ENCODE measurements around the gene AVPR2.

AVPR2 gene

GRCh38 chrX:153871451-153871850, 33.0 kb upstream of the AVPR2 start:
- DNase-seq (ENCODE audit: low spot score): no peak

- DNase-seq (ENCODE audit: low spot score): no peak
These were observed 32.3 kb upstream of the AVPR2 start for GRCh38 chrX:153871946-153872878.

DNA sequence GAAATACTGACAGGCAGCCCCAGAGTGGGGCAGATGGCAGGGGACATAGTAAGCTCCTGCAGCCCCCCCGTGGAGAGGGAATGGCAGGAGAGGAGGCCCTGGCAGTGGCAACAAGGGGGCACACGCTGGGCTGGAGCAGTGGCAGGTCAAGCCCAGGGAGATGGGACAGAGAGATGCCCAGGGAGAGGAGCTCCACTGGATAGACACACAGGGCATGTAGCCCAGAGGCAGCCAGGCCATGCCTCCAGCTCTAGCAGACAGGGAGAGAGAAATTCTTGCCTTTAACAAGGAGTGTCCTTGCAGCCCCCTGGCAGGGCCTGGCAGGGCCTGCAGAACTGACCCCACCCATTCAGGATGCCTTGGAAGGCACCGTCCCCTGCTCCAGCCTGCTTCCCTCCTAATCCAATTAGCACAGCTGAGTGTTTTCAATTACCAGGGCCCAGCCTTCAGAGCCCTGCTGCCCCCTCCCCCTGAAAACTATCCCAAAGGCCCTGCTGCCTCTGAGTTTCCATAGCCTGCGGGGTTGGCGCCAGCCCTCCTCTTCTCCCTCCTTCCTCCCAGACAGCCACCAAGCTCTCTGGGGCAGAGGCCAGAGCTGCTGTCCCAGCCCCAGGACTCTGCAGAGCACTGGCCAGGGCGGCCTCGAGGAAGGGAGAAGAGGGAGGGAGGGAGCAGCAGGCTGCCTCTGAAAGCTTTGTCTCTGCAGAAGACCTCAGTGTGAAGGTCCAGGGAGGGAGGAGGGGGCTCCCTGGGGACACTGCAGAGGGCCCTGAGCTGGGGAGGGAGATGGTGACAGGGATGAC, 31.0 kb upstream of the AVPR2 start:
- no peak for DNase-seq (ENCODE audit: low spot score)

GRCh38 chrX:153874085-153874365, 30.4 kb upstream of the AVPR2 start:
- DNase-seq (ENCODE audit: low spot score): no peak

DNA sequence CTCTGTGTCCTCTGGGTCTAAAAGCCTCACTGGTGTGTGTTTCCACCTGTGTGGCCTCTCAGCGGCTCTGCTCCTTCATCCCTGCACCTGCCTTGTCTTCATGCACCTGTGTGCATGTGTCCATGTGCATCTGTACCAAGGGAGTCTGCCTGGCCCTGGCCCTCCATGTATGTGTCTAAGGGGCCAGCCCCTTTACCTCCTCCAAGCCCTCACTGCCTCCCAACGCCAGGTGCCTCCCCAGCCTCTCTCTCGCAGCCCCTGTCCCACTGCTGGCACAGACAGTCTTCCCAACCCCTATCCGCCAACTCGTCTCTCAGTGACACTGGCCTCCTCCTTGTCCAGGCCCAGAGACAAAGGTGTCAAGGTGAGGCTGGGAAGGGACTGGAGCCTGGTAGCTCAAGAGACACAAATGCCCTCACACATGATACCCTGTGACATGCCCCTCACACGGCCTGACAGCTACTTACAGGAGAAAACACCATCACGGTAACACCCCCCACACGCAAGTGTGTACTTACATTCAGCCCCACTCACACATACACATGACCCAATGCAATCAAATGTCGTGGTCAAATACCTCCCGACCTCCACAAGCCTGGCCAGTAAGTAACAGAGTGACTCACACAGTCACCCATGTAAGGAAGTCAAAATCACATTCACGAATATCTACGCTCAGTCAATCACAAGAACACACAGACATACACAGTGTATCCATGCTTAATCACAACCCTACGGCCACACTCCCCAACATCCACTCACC, 29.9 kb upstream of the AVPR2 start:
- DNase-seq (ENCODE audit: low spot score): no peak

GRCh38 chrX:153875391-153876111, 28.9 kb upstream of the AVPR2 start:
- DNase-seq (ENCODE audit: low spot score): peak; percentile 24

DNA sequence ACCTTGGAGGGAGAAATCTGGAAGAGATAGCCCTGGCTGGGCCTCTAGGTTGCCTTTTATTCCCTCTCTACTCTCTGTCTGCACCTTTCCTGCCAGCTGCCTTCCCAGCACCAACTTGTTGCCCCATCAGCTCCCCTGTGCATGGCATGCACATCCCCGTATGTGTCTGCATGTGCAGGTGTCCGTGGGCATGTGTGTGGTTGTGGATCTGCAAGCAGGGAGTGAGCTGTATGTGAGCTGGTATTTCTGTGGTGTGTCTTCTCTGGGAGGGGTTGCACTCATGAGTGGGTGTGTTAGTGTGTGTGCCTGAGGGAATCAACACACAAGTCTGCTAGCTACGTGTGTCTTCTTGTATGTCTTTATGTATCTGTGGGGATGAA, 28.4 kb upstream of the AVPR2 start:
- no peak for DNase-seq (ENCODE audit: low spot score)

GRCh38 chrX:153877571-153878261, 26.8 kb upstream of the AVPR2 start:
- DNase-seq (ENCODE audit: low spot score): no peak

DNA sequence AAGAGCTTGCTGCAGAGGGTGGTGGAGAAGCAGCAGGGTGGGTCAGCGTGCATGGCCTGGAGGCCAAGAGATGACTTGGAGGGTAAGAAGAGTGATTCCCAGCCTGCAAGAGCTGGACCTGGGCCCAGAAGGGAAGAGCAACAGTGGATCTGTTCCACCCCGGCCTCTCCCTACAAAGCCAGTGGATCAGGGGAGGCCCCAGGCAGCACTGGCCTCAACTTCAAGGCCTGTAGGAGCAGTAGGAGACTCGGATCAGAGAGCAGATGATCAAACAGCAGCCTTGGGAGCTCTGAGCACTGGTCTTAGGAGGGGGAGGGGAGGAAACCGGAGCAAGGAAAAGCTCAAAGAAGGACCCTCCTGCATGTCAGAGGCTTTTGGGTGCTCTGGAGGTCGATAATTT, 26.1 kb upstream of the AVPR2 start:
- no peak for DNase-seq (ENCODE audit: low spot score)

DNA sequence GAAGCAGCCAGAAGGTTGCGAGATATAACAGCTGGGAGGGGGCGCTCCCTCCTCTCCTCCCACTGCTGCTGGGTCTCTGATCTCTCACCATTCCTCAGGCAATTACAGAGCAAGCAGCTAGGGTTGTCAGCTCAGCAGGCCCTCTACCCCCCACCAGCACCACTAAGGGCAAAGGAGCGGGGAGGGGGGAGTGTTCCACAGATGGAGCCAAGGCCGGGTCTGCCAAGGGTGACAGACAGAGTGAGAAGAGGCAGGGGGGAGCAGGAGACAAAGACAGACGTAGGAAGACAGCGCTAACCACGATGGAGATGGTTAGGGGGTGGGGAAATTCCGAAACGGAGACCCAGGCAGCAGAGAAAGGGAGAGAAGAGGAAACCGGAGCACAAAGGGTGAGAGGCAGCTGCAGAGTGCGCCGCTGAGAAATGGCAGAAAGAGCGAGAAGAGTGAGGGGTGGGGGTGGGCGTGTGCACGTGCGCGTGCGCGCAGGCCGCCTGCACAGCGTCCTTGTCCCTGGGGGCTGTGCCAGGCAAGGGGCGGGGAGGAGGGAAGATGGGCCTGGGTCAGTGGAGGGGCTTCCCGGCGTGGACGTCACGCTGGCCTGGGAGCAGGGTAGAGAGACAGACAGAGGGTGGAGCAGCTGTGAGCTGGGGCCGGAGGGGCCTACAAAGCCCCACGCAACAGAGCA, 25.4 kb upstream of the AVPR2 start:
- no peak for DNase-seq (ENCODE audit: low spot score)

- DNase-seq (ENCODE audit: low spot score): no peak
These were observed 24.6 kb upstream of the AVPR2 start for GRCh38 chrX:153879741-153880439.

DNA sequence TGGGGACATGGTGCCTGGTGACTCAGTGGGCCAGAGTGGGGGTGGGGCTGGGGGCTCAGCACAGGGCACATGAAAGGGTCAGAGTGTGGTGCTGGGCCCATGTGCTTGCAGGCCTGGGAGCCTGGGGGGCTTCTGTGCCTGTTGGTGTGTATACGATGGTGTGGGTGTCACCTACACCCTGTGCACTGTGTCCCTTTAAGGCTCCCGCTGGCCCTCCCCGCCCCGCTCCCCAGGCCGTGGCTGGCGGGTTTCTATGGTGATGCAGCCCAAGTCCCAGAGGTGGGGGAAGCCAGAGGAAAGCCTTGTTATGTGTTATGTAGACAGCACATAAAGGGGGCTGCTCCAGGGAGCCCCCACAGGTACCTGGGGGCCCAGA, 24.0 kb upstream of the AVPR2 start:
- DNase-seq (ENCODE audit: low spot score): no peak

- DNase-seq (ENCODE audit: low spot score): no peak
These were observed 23.2 kb upstream of the AVPR2 start for GRCh38 chrX:153881281-153881680.

DNA sequence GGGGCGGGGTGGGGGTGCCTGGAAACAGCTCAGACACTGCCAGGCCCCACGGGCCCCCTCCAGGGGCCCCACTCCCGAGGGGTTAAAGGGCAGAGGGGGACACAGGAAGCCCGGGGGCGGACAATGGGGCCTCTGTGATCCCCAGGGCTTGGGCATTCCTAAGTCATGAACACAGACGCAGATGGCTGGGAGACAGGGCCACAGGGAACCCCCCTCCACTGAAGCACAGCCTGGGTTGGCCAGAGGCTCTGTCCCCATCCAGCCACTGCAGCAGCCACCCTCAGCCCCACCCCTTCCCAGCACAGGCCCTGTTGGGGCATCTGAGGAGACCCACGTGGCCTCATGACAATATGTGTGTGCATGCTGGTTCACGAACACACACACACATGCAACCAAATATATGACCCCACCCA, 22.4 kb upstream of the AVPR2 start:
- DNase-seq (ENCODE audit: low spot score): no peak

DNA sequence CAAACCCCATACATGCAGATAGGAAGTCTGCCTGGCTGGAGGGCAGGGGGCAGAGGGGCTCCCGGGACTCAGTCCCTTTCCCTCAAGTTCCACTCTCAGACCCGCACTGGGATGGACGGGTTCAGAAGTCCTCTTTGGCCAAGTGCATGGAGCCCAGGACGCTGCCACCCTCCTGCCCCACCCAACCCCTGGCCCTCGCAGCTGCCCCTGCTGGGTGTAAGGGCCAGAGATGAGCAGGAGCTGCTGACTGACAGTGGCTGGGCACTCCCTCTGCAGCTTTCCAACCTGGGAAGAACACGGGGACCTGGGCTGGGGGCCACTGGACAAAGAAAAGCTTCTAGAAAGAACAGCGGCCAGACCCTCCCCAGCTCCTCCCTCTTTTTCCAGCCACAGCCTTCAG, 21.9 kb upstream of the AVPR2 start:
- no peak for DNase-seq (ENCODE audit: low spot score)

DNA sequence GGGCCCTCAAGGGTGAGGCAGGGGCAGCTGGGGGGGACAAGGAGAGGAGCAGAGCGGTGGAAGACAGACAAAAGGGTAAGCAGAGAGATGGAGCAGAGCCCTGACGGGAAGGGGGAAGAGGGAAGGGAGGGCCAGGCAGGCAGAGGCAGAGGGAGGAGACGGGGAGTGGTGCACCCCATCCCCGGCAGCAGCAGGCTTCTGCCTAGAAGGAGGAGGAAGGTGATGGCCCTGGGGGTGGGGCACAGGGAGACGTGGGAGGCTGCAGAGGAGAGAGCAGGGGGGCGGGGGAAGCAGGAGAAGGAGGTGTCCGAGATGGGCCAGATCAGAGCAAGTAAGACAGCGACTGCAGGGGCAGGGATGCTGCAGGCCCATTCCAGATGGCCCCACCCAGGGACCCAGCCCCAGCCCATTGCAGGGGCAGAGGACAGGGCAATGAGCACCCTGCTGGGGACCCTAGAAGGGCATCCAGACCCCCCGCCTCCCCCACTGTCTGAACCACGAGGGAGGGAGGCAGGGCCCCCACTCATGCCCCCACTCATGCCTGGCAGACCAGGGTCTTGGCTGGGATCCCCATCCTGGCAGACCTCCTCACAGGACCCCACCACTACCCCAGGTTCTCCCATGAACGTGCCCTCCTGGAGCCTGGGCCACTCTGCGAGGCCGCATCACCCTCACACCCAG, 21.2 kb upstream of the AVPR2 start:
- DNase-seq (ENCODE audit: low spot score): no peak

DNA sequence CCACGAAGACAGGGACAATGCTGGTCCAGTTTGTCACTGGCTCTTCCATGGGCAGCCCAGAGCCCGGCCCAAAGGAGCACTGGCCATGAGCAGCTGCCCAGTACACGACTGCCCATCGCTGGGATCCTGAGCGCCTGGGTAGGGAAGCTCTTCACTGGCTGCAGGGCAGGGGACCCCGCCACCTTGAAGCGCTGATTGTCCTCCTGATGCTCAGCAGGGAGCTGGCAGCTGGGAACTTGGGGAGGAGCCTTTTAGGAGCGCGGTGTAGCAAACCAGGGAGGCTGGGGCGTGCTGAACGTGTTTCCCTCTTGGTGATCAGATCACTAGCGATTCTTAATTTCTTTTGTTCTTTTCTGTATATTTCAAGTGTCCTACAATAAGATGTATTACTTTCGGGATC, 20.3 kb upstream of the AVPR2 start:
- no peak for DNase-seq (ENCODE audit: low spot score)

DNA sequence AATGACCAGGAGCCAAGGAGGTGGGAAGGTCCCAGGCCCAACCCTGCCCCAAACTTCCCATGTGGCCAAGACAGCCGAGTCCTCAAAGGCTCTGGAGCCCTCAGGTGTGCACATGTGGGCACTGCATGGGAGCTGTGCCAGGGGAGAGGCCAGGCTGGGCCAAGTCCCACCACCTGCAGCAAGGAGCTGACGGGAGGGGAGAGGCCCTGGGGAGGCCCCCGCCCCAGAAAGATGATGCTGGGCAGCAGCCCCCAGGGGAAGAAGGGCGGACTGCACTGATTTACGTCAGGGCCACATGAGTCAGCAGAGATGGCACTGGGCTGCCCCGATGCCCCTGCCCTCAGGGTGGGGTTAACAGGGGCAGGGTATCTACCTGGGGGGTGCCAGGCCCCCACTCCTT, 19.9 kb upstream of the AVPR2 start:
- no peak for DNase-seq (ENCODE audit: low spot score)

- no peak for DNase-seq (ENCODE audit: low spot score)
These were observed 19.2 kb upstream of the AVPR2 start for GRCh38 chrX:153885208-153885787.

Measured in kidney capillary endothelial cell (primary cell).